ENCODE data around the gene PTPRK.

The PTPRK gene

GRCh38 chr6:128525406-128525805 lies 5.0 kb upstream of the PTPRK start:
- H3K27ac ChIP-seq, result no peak overlapping the region
- TF ChIP-seq, protein P1, sequence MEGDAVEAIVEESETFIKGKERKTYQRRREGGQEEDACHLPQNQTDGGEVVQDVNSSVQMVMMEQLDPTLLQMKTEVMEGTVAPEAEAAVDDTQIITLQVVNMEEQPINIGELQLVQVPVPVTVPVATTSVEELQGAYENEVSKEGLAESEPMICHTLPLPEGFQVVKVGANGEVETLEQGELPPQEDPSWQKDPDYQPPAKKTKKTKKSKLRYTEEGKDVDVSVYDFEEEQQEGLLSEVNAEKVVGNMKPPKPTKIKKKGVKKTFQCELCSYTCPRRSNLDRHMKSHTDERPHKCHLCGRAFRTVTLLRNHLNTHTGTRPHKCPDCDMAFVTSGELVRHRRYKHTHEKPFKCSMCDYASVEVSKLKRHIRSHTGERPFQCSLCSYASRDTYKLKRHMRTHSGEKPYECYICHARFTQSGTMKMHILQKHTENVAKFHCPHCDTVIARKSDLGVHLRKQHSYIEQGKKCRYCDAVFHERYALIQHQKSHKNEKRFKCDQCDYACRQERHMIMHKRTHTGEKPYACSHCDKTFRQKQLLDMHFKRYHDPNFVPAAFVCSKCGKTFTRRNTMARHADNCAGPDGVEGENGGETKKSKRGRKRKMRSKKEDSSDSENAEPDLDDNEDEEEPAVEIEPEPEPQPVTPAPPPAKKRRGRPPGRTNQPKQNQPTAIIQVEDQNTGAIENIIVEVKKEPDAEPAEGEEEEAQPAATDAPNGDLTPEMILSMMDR (IDR thresholded peaks at IDR 0.05), result no peak
- TF ChIP-seq ZFX (IDR thresholded peaks at IDR 0.05; ENCODE audit: borderline replicate concordance), result no peak

GRCh38 chr6:128521282-128521632 lies 858 bp upstream of the PTPRK start:
- no peak for TF ChIP-seq ZFX (IDR thresholded peaks at IDR 0.05; ENCODE audit: borderline replicate concordance)
- peak overlapping the region; percentile 75 for H3K27ac ChIP-seq

- TF ChIP-seq, protein P1 (IDR thresholded peaks at IDR 0.05), result no peak
- peak overlapping the region; percentile 75 for H3K27ac ChIP-seq
Observed at GRCh38 chr6:128519931-128520435, 416 bp downstream of the PTPRK start.

- peak overlapping the region; percentile 75 for H3K27ac ChIP-seq
- TF ChIP-seq, protein P1 (IDR thresholded peaks at IDR 0.05), result no peak
- TF ChIP-seq ZFX (IDR thresholded peaks at IDR 0.05; ENCODE audit: borderline replicate concordance), result no peak
Observed at GRCh38 chr6:128519132-128519930, 1.1 kb downstream of the PTPRK start.

DNA sequence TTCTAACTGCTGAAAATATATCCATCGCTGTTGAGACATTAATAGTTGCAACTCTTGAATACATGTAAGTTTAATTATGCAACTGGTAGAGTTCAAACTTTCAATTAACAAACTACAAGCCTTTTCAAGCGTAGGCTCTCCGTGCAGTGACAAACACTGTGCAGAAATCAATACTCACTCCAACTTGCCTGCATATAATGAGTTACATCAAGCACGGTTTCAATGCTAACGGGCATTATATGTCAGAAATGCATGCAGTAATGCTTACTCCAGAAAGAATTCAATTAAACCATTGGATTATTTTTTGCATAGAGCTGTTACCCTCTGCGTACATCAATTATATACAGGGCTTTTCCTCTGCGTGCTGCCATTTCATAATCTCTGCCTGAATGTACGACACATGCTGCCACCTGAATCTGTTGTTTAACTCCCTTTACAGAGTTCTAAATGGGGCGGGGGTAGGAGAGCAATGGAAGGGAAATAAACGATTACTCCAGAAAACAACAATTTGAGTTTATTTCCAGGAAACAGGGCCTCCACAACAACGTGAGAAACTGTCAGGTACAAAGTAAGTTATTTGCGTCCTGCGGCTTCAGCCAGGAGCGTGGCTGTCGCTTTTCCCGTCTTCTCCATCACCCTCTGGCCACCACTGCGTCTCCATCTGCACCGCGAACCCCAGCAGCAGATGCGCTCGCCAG lies 1.8 kb downstream of the PTPRK start:
- TF ChIP-seq, protein P1 (IDR thresholded peaks at IDR 0.05), result no peak
- TF ChIP-seq ZFX (IDR thresholded peaks at IDR 0.05; ENCODE audit: borderline replicate concordance), result no peak
- no peak overlapping the region for H3K27ac ChIP-seq

DNA sequence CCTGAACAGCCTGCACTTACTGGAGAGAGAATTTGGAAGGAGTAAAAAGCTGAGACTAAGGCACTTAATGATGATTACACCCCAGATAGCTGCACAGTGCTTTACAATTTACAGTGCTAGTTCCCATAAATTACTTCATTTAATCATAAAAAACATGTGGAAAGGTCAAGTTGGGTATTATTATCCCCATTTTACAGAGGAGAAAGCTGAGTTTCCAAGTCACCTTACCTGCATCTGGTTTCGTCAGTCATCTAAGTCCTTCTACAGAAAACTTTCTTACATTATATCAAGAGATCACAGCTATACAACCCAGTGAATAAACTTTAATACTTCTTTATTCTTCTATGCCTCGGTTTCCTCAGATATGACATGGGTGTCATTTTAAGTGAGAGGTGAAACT lies 3.3 kb downstream of the PTPRK start:
- TF ChIP-seq, protein P1 (IDR thresholded peaks at IDR 0.05), result no peak
- TF ChIP-seq ZFX (IDR thresholded peaks at IDR 0.05; ENCODE audit: borderline replicate concordance), result no peak
- H3K27ac ChIP-seq, result no peak overlapping the region

DNA sequence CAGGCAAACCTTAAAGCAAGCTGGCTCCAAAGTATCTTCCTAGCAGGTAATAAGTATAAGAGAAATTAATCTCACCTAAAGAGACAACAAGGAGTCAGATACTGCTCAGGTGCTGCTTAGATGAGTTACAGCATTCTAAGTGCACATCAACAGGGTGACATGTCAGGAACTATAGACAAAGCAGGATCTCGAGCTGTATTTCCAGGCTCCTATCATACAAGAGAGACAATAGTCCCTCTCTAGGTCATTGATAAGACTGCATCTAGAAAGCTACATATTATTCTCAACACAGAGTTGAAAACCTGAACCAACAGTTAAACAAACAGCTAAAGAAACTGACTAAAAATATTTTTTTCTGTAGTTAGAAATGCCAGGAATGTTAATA lies 3.9 kb downstream of the PTPRK start:
- H3K27ac ChIP-seq, result no peak overlapping the region
- no peak for TF ChIP-seq ZFX (IDR thresholded peaks at IDR 0.05; ENCODE audit: borderline replicate concordance)
- TF ChIP-seq, protein P1 (IDR thresholded peaks at IDR 0.05), result no peak; the same call in 1 of the 2 replicates

Measured in 22Rv1 (cell line).